Stimulated activated CD4-positive, alpha-beta T cell treated with anti-CD3 and anti-CD28 coated beads, Interleukin-15, amount 100 ng/mL, for 24 hours (primary cell): Measurements from ENCODE around the gene PDXDC1.
"Not testable (repeated sequence)": the region's sequence is repeated elsewhere in the genome, so short reads cannot be mapped to it uniquely, and the experiment has no call there.

ENCODE experiments used
- DNase-seq: peaks from one replicate; pipeline ENCODE4 v3.0.0-alpha.2; 2020

PDXDC1 gene

DNA sequence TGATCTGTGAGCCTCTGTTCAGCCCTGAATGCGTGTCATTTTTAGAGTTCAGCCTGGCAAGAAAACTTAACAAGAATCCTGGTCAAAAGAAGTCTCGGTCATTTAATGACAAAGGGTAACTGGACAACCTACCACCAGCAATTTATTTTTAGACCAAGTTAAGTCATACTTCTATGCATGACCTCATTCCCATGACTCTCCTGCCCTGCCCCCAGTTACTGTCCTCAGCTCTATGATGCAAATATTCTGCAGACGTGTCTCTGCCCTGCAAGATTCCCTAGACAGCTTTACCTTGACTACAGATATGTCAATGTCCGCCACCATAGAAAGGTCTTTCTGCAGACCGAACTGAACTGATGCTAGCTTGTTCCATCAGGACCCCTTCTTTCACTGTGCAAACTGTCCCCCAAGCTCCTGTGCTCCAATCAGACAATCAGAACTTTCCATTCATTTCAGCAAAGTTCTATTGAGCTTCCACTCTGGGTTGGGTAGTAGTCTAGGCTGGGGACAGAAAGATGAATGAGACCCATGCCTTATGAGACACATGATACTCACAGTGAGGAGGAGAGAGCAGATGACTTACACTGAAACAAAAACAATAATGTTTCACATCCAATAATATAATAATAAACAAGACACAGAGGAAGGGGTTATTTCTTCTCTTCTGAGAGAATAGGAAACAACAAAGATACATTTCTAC is 194.3 kb downstream of the PDXDC1 start:
- DNase-seq = not testable (repeated sequence)

GRCh38 chr16:15179909-15180308 is 205.1 kb downstream of the PDXDC1 start:
- DNase-seq = not testable (repeated sequence)

GRCh38 chr16:15180946-15181345 is 206.1 kb downstream of the PDXDC1 start:
- DNase-seq = not testable (repeated sequence)

DNA sequence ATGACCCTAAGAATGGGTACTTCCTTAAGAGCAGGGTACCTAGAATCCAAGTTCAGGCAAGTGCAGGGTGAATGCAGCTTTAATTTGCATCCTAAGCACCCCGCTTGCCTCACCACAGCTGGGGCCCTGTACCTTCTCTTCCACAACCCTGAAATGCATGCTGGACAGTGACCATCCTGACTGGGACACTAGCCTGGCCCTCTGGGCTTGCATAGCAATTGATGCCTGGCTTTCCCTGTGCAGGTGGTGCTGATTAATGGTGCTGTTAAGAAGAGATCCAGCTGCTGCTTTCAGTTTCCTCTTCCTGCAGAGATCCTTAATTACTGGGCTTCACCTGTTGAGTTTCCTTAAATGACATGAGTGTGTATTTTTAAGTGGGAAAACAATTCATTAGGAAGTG is 209.2 kb downstream of the PDXDC1 start:
- DNase-seq = not testable (repeated sequence)
